Smooth muscle cell (in vitro differentiated cells): ENCODE measurements around the gene DLX3. TPM values are rescaled to one million over a fixed set of nuclear protein-coding genes. Genes with fewer than 3 reads are reported as not detected.

Experiments
- DNase-seq: peaks from one replicate; lab custom pipeline; 2025; ENCODE audit not compliant: unreplicated experiment; lab: John Stamatoyannopoulos, UW
- H2AFZ ChIP-seq: fragments of 200-600 bp; sonication (generic); 2 replicates; pipeline ENCODE4 v1.6.0; 2016; ENCODE audit warnings: antibody characterized with exemption, low read depth, mild to moderate bottlenecking
- H3F3A ChIP-seq: fragments of 200-600 bp; sonication (generic); 2 replicates; pipeline ENCODE4 v1.6.0; 2017; ENCODE audit warnings: antibody characterized with exemption, low read depth
- H3K27ac ChIP-seq: fragments of 200-600 bp; sonication (generic); 2 replicates; pipeline ENCODE4 v1.5.1; 2016; ENCODE audit warnings: low read depth, mild to moderate bottlenecking
- H3K27me3 ChIP-seq: fragments of 200-600 bp; sonication (generic); 2 replicates; pipeline ENCODE4 v1.6.1; 2016; ENCODE audit warnings: low read depth, mild to moderate bottlenecking
- H3K36me3 ChIP-seq: fragments of 200-600 bp; sonication (generic); 2 replicates; pipeline ENCODE4 v1.5.1; 2016; ENCODE audit warnings: low read depth
- H3K4me1 ChIP-seq: fragments of 200-600 bp; sonication (generic); 2 replicates; pipeline ENCODE4 v1.5.1; 2016; ENCODE audit warnings: low read depth
- H3K4me2 ChIP-seq: fragments of 200-600 bp; sonication (generic); 2 replicates; pipeline ENCODE4 v1.6.0; 2016; ENCODE audit warnings: mild to moderate bottlenecking
- H3K4me3 ChIP-seq: fragments of 200-600 bp; sonication (generic); 2 replicates; pipeline ENCODE4 v1.5.1; 2016; ENCODE audit warnings: mild to moderate bottlenecking
- H3K79me2 ChIP-seq: fragments of 200-600 bp; sonication (generic); 2 replicates; pipeline ENCODE4 v1.6.0; 2016; ENCODE audit warnings: low read depth, mild to moderate bottlenecking
- H3K9ac ChIP-seq: fragments of 200-600 bp; sonication (generic); 2 replicates; pipeline ENCODE4 v1.6.0; 2016; ENCODE audit warnings: low read depth
- H3K9me3 ChIP-seq: fragments of 200-600 bp; sonication (generic); replicated peaks from 2 replicates; pipeline ENCODE4 v1.5.1; 2016; ENCODE audit warnings: low read depth
- H4K20me1 ChIP-seq: fragments of 200-600 bp; sonication (generic); 2 replicates; pipeline ENCODE4 v1.6.0; 2016; ENCODE audit warnings: low read depth
- WGBS: methylation state at CpG from one replicate; pipeline ENCODE4 v1.1.7; 2016; ENCODE audit warnings: low lambda C conversion rate; 5-methylcytosine and 5-hydroxymethylcytosine counted together
- polyA plus RNA-seq: library from polyadenylated mRNA; unstranded; fragments of >200 nt; fragmentation: Nextera tagmentation; extraction: Ambion mirVana; gene quantifications from 2 replicates; pipeline ENCODE4 v1.2.1, GENCODE V29; 2016
- total RNA-seq: library from RNA; depleted of rRNA; stranded (reverse); fragments of >200 nt; gene quantifications from 2 replicates; pipeline ENCODE4 v1.2.3, GENCODE V29; 2014
- TF ChIP-seq, protein P1 (sequence below): fragments of 200-600 bp; sonication (generic); IDR thresholded peaks from 2 replicates; pipeline ENCODE4 v1.5.1; 2017; ENCODE audit warnings: borderline replicate concordance, mild to moderate bottlenecking, antibody characterized with exemption; ENCODE audit not compliant: insufficient read depth, poor library complexity, severe bottlenecking

Gene DLX3
- total and polyA plus RNA-seq, 2 experiments from 2014 or later, result 1.4 to 9.7 TPM

DNA sequence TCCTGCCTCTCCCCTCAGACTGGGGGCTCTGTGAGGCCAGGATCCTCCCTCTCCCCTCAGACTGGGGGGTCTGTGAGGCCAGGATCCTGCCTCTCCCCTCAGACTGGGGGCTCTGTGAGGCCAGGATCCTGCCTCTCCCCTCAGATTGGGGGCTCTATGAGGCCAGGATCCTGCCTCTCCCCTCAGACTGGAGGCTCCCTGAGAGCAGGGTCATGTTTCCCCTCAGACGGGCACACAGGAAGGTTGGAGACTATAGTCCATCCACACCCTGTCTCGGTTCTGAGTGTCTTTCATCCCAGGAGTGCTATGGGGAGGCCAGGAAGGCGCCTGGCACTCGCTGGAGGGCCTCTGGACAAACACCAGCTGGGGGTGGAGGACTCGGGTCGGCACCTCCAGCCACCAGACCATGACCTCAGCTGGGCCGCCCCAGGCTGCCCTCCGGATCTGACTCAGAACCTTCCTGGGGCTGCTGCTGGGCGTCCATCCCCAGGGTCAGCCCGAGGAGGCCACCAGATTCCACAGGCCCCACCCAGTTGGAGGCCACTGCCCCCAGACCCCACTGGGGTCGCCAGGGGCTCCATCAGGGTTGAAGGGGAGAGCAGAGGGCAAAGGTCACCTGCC is 48.0 kb downstream of the DLX3 start:
- H3F3A ChIP-seq, result no peaks in the 10 kb centered on the region
- no peaks in the 10 kb centered on the region for H3K79me2 ChIP-seq
- no peaks in the 10 kb centered on the region for H3K36me3 ChIP-seq
- H3K9me3 ChIP-seq, result no peaks in the 10 kb centered on the region
- TF ChIP-seq, protein P1, sequence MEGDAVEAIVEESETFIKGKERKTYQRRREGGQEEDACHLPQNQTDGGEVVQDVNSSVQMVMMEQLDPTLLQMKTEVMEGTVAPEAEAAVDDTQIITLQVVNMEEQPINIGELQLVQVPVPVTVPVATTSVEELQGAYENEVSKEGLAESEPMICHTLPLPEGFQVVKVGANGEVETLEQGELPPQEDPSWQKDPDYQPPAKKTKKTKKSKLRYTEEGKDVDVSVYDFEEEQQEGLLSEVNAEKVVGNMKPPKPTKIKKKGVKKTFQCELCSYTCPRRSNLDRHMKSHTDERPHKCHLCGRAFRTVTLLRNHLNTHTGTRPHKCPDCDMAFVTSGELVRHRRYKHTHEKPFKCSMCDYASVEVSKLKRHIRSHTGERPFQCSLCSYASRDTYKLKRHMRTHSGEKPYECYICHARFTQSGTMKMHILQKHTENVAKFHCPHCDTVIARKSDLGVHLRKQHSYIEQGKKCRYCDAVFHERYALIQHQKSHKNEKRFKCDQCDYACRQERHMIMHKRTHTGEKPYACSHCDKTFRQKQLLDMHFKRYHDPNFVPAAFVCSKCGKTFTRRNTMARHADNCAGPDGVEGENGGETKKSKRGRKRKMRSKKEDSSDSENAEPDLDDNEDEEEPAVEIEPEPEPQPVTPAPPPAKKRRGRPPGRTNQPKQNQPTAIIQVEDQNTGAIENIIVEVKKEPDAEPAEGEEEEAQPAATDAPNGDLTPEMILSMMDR, result no peak
- H2AFZ ChIP-seq, result no peak overlapping the region
- DNase-seq, result no peak
- no peaks in the 10 kb centered on the region for H4K20me1 ChIP-seq
- peaks cover 9% of the 10 kb centered on the region for H3K4me1 ChIP-seq
- no peak overlapping the region for H3K9ac ChIP-seq
- H3K27ac ChIP-seq, result no peak overlapping the region
- no peak overlapping the region for H3K4me3 ChIP-seq
- H3K4me2 ChIP-seq, result no peak overlapping the region
- 86% methylated on average over 11 of the region's 11 CpGs for WGBS
- peaks cover 9% of the 10 kb centered on the region for H3K27me3 ChIP-seq

DNA sequence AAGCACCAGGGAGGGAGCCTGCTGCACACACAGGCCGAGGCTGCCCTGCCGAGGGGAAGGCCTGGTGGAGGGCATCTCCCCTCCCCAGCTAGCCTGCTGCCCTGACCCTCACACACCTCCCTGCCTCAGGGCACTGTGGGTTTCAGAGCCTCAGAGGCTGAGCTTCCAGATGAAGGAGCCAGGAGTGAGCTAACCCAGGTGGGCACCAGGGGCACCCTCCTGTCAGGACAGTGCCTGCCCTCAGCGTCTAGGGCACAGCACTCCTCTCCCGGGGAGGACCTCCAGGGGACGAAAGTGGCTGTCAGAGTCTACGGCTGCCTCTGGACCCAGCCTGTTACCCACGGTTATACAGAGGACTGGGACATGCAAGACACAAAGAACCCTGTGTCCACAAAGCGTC is 48.8 kb downstream of the DLX3 start:
- TF ChIP-seq, protein P1, result no peak
- Histone ChIP-seq H3K9me3 (no peaks in the 10 kb centered on the region), H4K20me1 (no peaks in the 10 kb centered on the region), H3K4me1 (peaks cover 9% of the 10 kb centered on the region), H3K4me3 (no peak overlapping the region), H3K27ac (no peak overlapping the region), H3K79me2 (no peaks in the 10 kb centered on the region), H3K9ac (no peak overlapping the region), H3K27me3 (peaks cover 16% of the 10 kb centered on the region), H2AFZ (no peak overlapping the region), H3K36me3 (no peaks in the 10 kb centered on the region), H3F3A (no peaks in the 10 kb centered on the region), H3K4me2 (no peak overlapping the region)
- no peak for DNase-seq
- WGBS, result 93% methylated on average over 8 of the region's 8 CpGs

DNA sequence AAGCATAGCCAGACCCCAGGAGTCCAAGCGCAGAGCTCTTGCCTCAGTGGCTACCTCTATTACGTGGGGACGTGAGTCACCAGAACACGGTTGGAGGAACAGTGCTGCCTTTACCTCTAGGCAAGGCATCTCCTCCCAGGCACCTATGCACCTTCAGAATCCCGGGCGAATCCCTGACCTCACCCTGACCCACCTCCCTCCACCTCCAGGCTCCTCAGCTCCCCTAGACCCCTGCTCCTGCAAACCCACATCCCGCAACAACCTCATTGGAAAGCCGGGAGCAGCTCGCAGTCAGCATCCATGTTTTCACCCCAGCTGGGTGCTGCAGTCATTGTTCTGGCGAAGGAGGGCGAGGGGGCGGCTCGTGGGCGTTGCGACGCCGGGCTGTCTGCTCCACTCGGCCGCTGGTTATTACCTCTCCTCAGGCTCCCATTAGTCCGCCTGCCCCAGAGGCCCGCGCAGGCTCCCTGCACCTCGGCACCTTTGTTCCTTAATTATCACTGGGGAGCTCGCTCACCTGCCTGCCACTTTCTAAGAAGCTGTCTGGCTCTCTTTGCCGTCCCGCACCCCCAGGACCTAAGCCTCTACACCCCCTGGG is 50.7 kb downstream of the DLX3 start:
- Histone ChIP-seq H3K4me2 (no peak overlapping the region), H4K20me1 (no peaks in the 10 kb centered on the region), H2AFZ (no peak overlapping the region), H3K4me1 (peaks cover 9% of the 10 kb centered on the region), H3F3A (no peaks in the 10 kb centered on the region), H3K4me3 (no peak overlapping the region), H3K27me3 (peaks cover 24% of the 10 kb centered on the region), H3K36me3 (no peaks in the 10 kb centered on the region), H3K79me2 (no peaks in the 10 kb centered on the region), H3K9ac (no peak overlapping the region), H3K9me3 (no peaks in the 10 kb centered on the region), H3K27ac (no peak overlapping the region)
- TF ChIP-seq, protein P1, result no peak
- no peak for DNase-seq
- 51% methylated on average over 26 of the region's 26 CpGs for WGBS

DNA sequence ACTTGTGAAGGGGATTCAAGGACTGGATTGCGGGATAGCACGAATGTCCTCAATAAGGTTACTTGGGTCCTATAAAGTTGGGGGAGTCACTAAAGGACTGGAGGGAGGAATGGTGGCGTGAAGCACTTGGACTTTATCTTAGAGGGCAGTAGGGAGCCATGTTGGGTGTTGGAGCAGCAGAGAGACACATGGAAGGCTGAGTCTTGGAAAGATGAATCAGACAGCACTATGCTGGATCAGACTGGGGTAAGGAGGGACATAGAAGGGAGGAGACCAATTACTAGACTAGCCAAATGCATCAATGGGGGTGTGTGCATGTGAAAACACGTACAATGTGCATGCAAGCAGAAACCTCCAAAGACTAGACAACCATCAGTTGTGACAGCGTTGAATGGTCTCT is 52.1 kb downstream of the DLX3 start:
- TF ChIP-seq, protein P1, result no peak
- H3K36me3 ChIP-seq, result no peaks in the 10 kb centered on the region
- H3K9me3 ChIP-seq, result no peaks in the 10 kb centered on the region
- no peaks in the 10 kb centered on the region for H4K20me1 ChIP-seq
- H3K27me3 ChIP-seq, result peaks cover 25% of the 10 kb centered on the region
- H3K4me2 ChIP-seq, result no peak overlapping the region
- H3K4me1 ChIP-seq, result peaks cover 9% of the 10 kb centered on the region
- no peak overlapping the region for H3K4me3 ChIP-seq
- H2AFZ ChIP-seq, result no peak overlapping the region
- no peaks in the 10 kb centered on the region for H3K79me2 ChIP-seq
- no peak overlapping the region for H3K27ac ChIP-seq
- no peak overlapping the region for H3K9ac ChIP-seq
- 91% methylated on average over 5 of the region's 5 CpGs for WGBS
- H3F3A ChIP-seq, result no peaks in the 10 kb centered on the region
- no peak for DNase-seq
